ENCODE data around the gene MRS2. TPM values are rescaled to one million over a fixed set of nuclear protein-coding genes. Genes with fewer than 3 reads are reported as not detected.

MRS2 gene
- total RNA-seq, 1 donor from 2014 or later: 43.2 TPM

DNA sequence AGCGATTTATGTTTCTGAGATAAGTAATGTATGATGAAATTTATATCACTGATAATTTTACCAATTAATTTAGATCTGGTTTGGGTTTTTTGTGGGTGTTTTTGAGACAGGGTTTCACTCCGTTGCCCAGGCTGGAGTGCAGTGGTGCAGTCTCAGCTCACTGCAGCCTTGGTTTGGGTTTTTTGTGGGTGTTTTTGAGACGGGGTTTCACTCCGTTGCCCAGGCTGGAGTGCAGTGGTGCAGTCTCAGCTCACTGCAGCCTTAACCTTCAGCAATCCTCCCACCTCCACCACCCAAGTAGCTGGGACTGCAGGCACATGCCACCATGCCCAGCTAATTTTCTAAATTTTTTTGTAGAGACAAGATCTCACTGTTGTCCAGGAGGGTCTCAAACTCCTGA, 13.0 kb downstream of the MRS2 start:
- H3K27me3 Mint-ChIP-seq: no peaks in the 10 kb centered on the region
- H3K9me3 Mint-ChIP-seq: no peaks in the 10 kb centered on the region
- H3K36me3 Mint-ChIP-seq: peaks cover 40% of the 10 kb centered on the region
- no peaks in the 10 kb centered on the region for H3K4me1 Mint-ChIP-seq (ENCODE audit: unreplicated experiment)
- DNase-seq (ENCODE audit: extremely low spot score, unreplicated experiment): no peak
- TF ChIP-seq, protein P1, sequence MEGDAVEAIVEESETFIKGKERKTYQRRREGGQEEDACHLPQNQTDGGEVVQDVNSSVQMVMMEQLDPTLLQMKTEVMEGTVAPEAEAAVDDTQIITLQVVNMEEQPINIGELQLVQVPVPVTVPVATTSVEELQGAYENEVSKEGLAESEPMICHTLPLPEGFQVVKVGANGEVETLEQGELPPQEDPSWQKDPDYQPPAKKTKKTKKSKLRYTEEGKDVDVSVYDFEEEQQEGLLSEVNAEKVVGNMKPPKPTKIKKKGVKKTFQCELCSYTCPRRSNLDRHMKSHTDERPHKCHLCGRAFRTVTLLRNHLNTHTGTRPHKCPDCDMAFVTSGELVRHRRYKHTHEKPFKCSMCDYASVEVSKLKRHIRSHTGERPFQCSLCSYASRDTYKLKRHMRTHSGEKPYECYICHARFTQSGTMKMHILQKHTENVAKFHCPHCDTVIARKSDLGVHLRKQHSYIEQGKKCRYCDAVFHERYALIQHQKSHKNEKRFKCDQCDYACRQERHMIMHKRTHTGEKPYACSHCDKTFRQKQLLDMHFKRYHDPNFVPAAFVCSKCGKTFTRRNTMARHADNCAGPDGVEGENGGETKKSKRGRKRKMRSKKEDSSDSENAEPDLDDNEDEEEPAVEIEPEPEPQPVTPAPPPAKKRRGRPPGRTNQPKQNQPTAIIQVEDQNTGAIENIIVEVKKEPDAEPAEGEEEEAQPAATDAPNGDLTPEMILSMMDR (conservative IDR thresholded peaks at IDR 0.05): no peak
- no peak overlapping the region for H3K27ac Mint-ChIP-seq
- no peak overlapping the region for H3K4me3 Mint-ChIP-seq

DNA sequence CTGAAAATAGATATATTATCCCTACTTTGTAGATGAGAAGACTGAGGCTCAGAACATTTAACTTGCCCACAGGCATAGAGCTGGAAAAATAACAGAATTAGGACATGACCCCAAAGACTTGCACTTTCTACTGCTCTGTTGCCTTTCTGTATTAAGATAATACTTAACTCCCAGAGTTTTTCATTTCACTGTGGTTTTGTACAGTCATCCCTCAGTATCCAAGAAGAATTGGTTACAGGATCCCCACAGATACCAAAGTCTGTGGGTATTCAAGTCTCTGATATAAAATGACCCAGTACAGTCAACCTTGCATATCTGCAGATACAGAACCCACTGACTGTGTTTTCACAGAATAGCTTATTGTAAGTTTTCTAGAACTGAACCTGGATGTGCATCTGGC, 16.8 kb downstream of the MRS2 start:
- no peaks in the 10 kb centered on the region for H3K27me3 Mint-ChIP-seq
- H3K27ac Mint-ChIP-seq: no peak overlapping the region
- no peaks in the 10 kb centered on the region for H3K4me1 Mint-ChIP-seq (ENCODE audit: unreplicated experiment)
- DNase-seq (ENCODE audit: extremely low spot score, unreplicated experiment): no peak
- H3K36me3 Mint-ChIP-seq: peaks cover 40% of the 10 kb centered on the region
- TF ChIP-seq, protein P1 (conservative IDR thresholded peaks at IDR 0.05): no peak
- H3K4me3 Mint-ChIP-seq: no peak overlapping the region
- no peaks in the 10 kb centered on the region for H3K9me3 Mint-ChIP-seq

DNA sequence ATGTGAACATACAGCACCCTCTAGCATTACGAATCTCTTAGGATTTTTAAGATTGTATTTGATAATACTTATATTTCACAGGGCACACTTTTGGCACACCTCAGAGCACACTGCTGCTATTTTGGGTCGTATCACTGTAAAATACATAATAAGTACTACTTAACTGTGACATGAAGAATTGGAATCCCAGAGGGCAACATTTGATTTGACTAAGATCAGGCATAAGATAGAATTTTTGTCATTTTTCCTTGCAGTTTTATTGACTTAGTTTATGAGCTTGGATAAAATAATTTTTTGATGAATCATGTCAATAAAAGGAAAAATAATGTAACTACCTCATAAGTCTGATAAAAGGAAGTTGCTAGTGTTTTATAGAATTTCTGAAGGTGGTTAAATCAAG, 22.4 kb downstream of the MRS2 start:
- Mint-ChIP-seq H3K27me3 (no peaks in the 10 kb centered on the region), H3K27ac (no peak overlapping the region), H3K36me3 (peaks cover 24% of the 10 kb centered on the region), H3K4me1 (ENCODE audit: unreplicated experiment) (peaks cover 15% of the 10 kb centered on the region), H3K4me3 (no peak overlapping the region), H3K9me3 (no peaks in the 10 kb centered on the region)
- DNase-seq (ENCODE audit: extremely low spot score, unreplicated experiment): no peak
- TF ChIP-seq, protein P1 (conservative IDR thresholded peaks at IDR 0.05): no peak

DNA sequence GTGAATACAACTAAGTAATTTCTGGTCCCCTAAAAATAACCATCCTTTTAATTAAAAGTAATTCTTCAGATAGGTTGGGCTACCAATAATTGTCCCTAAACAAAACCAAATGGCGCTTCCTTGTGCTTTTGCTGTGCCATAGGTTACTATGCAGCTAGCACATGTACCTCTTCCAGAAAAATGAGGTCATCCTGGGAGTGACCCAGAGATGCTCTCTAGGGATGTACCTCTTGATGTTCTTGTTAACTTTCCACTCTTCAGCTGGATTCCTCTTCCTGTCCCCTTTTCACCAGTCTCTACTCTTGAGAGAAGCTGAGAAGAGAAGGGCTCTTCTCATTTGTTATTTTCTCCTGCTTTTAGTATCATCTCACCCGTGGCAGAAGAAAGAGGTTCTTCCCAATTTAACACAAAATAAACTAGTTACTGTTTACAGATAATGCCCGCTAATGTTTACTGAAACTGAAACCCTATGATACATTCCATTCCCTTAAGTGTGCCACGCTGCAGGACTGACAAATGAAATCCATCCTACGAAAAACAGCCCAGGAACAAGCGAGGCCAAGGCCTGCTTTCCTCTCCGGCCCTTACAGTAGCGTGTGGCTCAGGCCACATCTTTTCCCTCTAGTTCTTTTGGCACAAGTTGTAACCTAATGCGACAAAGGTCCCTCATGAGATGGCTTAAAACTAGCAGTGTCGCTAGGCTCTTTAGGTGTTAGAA, 24.2 kb downstream of the MRS2 start:
- Mint-ChIP-seq H3K27ac (no peak overlapping the region), H3K4me1 (ENCODE audit: unreplicated experiment) (peaks cover 15% of the 10 kb centered on the region), H3K27me3 (no peaks in the 10 kb centered on the region), H3K36me3 (peaks cover 16% of the 10 kb centered on the region), H3K4me3 (no peak overlapping the region), H3K9me3 (no peaks in the 10 kb centered on the region)
- no peak for DNase-seq (ENCODE audit: extremely low spot score, unreplicated experiment)
- TF ChIP-seq, protein P1 (conservative IDR thresholded peaks at IDR 0.05): no peak

DNA sequence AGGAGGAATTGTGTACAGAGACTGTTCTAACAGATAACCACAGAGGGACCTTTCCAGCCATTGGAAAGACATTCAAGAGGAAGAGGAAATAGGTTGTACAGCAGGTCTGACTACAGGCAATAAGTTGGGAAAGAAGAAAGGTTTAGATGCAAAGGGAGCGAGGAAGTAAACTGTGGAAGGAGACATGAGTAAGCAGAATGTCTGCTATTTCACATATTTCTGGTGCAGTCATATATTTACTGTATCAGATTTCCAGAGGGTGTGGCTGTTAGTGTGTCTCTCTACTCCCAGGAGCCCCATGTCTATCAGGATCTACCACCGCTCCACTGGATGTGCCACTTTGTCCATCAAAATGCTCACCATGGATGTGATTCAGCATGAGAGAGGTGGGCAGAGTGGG, 25.9 kb downstream of the MRS2 start:
- Mint-ChIP-seq H3K27ac (peak overlapping the region; percentile 30), H3K27me3 (no peaks in the 10 kb centered on the region), H3K9me3 (no peaks in the 10 kb centered on the region), H3K36me3 (peaks cover 17% of the 10 kb centered on the region), H3K4me3 (no peak overlapping the region), H3K4me1 (ENCODE audit: unreplicated experiment) (peaks cover 15% of the 10 kb centered on the region)
- no peak for DNase-seq (ENCODE audit: extremely low spot score, unreplicated experiment)
- TF ChIP-seq, protein P1 (conservative IDR thresholded peaks at IDR 0.05): no peak
